HEK293 (cell line): ENCODE data around the gene ADGRG7.
"Not testable (repeated sequence)": the region's sequence is repeated elsewhere in the genome, so short reads cannot be mapped to it uniquely, and the experiment has no call there.

Source experiments
- CTCF ChIA-PET: fragments of 350-600 bp; formaldehyde crosslinking; extraction: SDS; loops from one replicate; lab custom pipeline; 2021; ENCODE audit warnings: antibody characterized with exemption; lab: Yijun Ruan, JAX
- POLR2A ChIA-PET: fragments of 300-600 bp; formaldehyde crosslinking; extraction: SDS; loops from one replicate; lab custom pipeline; 2020; ENCODE audit warnings: antibody characterized with exemption, inconsistent platforms; lab: Yijun Ruan, JAX
- H3K27ac ChIP-seq: fragments of 200-500 bp; sonication (Bioruptor generic); 2 replicates; pipeline ENCODE4 v1.5.1; 2014; ENCODE audit warnings: low read depth, low read length, control low read depth, inconsistent platforms; ENCODE audit errors: extremely low read depth
- H3K36me3 ChIP-seq, 2 experiments: fragments of 200-500 bp in 1 of 2; sonication (Bioruptor generic) in 1 of 2; 1 replicate in 1 of 2; 2 replicates in 1 of 2; pipeline ENCODE4 v1.5.1; 2014 to 2017; ENCODE audit warnings: inconsistent platforms in 2 of 2, low read length in 2 of 2; ENCODE audit not compliant: control insufficient read depth in 2 of 2, insufficient read depth in 1 of 2
- H3K4me1 ChIP-seq: fragments of 200-500 bp; sonication (Bioruptor generic); 2 replicates; pipeline ENCODE4 v1.5.1; 2014; ENCODE audit warnings: mild to moderate bottlenecking, low read length, inconsistent platforms; ENCODE audit not compliant: control insufficient read depth, insufficient read depth
- H3K4me3 ChIP-seq: 2 replicates; pipeline ENCODE4 v1.5.1; 2011; ENCODE audit warnings: low read depth, mild to moderate bottlenecking, control low read depth, low read length, moderate library complexity
- H3K9me3 ChIP-seq: fragments of 200-500 bp; sonication (Bioruptor generic); 2 replicates; pipeline ENCODE4 v1.5.1; 2014; ENCODE audit warnings: low read depth, low read length, inconsistent platforms; ENCODE audit not compliant: control insufficient read depth, insufficient read depth
- CTCF ChIP-seq: fragments of 450-650 bp; formaldehyde crosslinking; IDR thresholded peaks from 2 replicates; pipeline ENCODE4 v1.5.1; 2016; ENCODE audit warnings: missing biosample characterization, missing genetic modification characterization
- EGR2 ChIP-seq: fragments of 450-650 bp; formaldehyde crosslinking; IDR thresholded peaks from 2 replicates; pipeline ENCODE4 v1.5.1; 2016; ENCODE audit warnings: low read depth, missing biosample characterization, missing genetic modification characterization
- GLI2 ChIP-seq: fragments of 450-650 bp; formaldehyde crosslinking; IDR thresholded peaks from 2 replicates; pipeline ENCODE4; 2017; ENCODE audit warnings: missing biosample characterization, missing genetic modification characterization, low read depth, borderline replicate concordance
- GLIS2 ChIP-seq: fragments of 450-650 bp; formaldehyde crosslinking; IDR thresholded peaks from 2 replicates; pipeline ENCODE4 v1.5.1; 2016; ENCODE audit warnings: missing biosample characterization, missing genetic modification characterization
- HOXA7 ChIP-seq: sonication (generic); formaldehyde crosslinking; IDR thresholded peaks from 2 replicates; pipeline ENCODE4 v1.8.1; 2022; ENCODE audit warnings: missing genetic modification reagents, borderline replicate concordance
- MZF1 ChIP-seq: fragments of 450-650 bp; formaldehyde crosslinking; IDR thresholded peaks from 2 replicates; pipeline ENCODE4 v1.5.1; 2017; ENCODE audit warnings: missing biosample characterization, missing genetic modification characterization, borderline replicate concordance
- PRDM1 ChIP-seq: fragments of 450-650 bp; formaldehyde crosslinking; IDR thresholded peaks from 2 replicates; pipeline ENCODE4; 2016; ENCODE audit warnings: missing biosample characterization, missing genetic modification characterization
- TSHZ1 ChIP-seq: fragments of 450-650 bp; formaldehyde crosslinking; IDR thresholded peaks from 2 replicates; pipeline ENCODE4 v1.5.1; 2016; ENCODE audit warnings: missing biosample characterization, missing genetic modification characterization, borderline replicate concordance
- YY1 ChIP-seq: fragments of 450-650 bp; formaldehyde crosslinking; IDR thresholded peaks from 2 replicates; pipeline ENCODE4 v1.5.1; 2018; ENCODE audit warnings: missing biosample characterization, missing genetic modification characterization
- ZBTB21 ChIP-seq: fragments of 450-650 bp; formaldehyde crosslinking; IDR thresholded peaks from 2 replicates; pipeline ENCODE4 v1.5.1; 2017; ENCODE audit warnings: missing biosample characterization, missing genetic modification characterization
- ZBTB7A ChIP-seq: fragments of 450-650 bp; formaldehyde crosslinking; IDR thresholded peaks from 2 replicates; pipeline ENCODE4 v1.5.1; 2016; ENCODE audit warnings: low read depth, missing biosample characterization, missing genetic modification characterization
- ZNF26 ChIP-seq: fragments of 450-650 bp; formaldehyde crosslinking; IDR thresholded peaks from 2 replicates; pipeline ENCODE4 v1.5.1; 2016; ENCODE audit warnings: missing biosample characterization, missing genetic modification characterization
- ZNF266 ChIP-seq: fragments of 450-650 bp; formaldehyde crosslinking; IDR thresholded peaks from 2 replicates; pipeline ENCODE4 v1.5.1; 2016; ENCODE audit warnings: missing biosample characterization, missing genetic modification characterization, low read depth
- ZNF366 ChIP-seq: fragments of 450-650 bp; formaldehyde crosslinking; conservative IDR thresholded peaks from 2 replicates; pipeline ENCODE4 v1.5.1; 2016; ENCODE audit warnings: missing biosample characterization, missing genetic modification characterization
- ZNF433 ChIP-seq: fragments of 450-650 bp; formaldehyde crosslinking; IDR thresholded peaks from 2 replicates; pipeline ENCODE4 v1.5.1; 2016; ENCODE audit warnings: missing biosample characterization, missing genetic modification characterization, low read depth
- ZNF555 ChIP-seq: fragments of 450-650 bp; formaldehyde crosslinking; conservative IDR thresholded peaks from 2 replicates; pipeline ENCODE4 v1.5.1; 2017; ENCODE audit warnings: missing biosample characterization, mild to moderate bottlenecking, missing genetic modification characterization, inconsistent platforms
- ZNF558 ChIP-seq: fragments of 450-650 bp; formaldehyde crosslinking; IDR thresholded peaks from 2 replicates; pipeline ENCODE4 v1.5.1; 2016; ENCODE audit warnings: missing biosample characterization, missing genetic modification characterization
- ZNF571 ChIP-seq: fragments of 450-650 bp; formaldehyde crosslinking; IDR thresholded peaks from 2 replicates; pipeline ENCODE4 v1.5.0; 2017; ENCODE audit warnings: missing biosample characterization, missing genetic modification characterization
- ZNF623 ChIP-seq: fragments of 450-650 bp; formaldehyde crosslinking; IDR thresholded peaks from 2 replicates; pipeline ENCODE4 v1.5.1; 2016; ENCODE audit warnings: missing biosample characterization, missing genetic modification characterization
- ZNF626 ChIP-seq: fragments of 450-650 bp; sonication (Bioruptor Pico); formaldehyde crosslinking; IDR thresholded peaks from 2 replicates; pipeline ENCODE4 v1.5.1; 2018; ENCODE audit warnings: missing biosample characterization, missing genetic modification characterization, inconsistent platforms
- ZNF629 ChIP-seq: fragments of 450-650 bp; formaldehyde crosslinking; IDR thresholded peaks from 2 replicates; pipeline ENCODE4 v1.5.1; 2017; ENCODE audit warnings: missing biosample characterization, missing genetic modification characterization
- ZNF701 ChIP-seq: fragments of 450-650 bp; formaldehyde crosslinking; IDR thresholded peaks from 2 replicates; pipeline ENCODE4 v1.5.1; 2016; ENCODE audit warnings: missing biosample characterization, missing genetic modification characterization
- ZNF704 ChIP-seq: fragments of 450-650 bp; formaldehyde crosslinking; IDR thresholded peaks from 2 replicates; pipeline ENCODE4 v1.5.1; 2016; ENCODE audit warnings: missing biosample characterization, missing genetic modification characterization
- ZNF837 ChIP-seq: fragments of 450-650 bp; formaldehyde crosslinking; IDR thresholded peaks from 2 replicates; pipeline ENCODE4 v1.5.1; 2016; ENCODE audit warnings: missing biosample characterization, missing genetic modification characterization
- ZSCAN30 ChIP-seq: fragments of 450-650 bp; IDR thresholded peaks from 2 replicates; pipeline ENCODE4 v1.5.1; 2018; ENCODE audit warnings: missing biosample characterization, mild to moderate bottlenecking, missing genetic modification characterization, moderate library complexity

The ADGRG7 gene

GRCh38 chr3:100656945-100657344 is 47.5 kb downstream of the ADGRG7 start:
- H3K4me1 ChIP-seq: no peaks in the 10 kb centered on the region
- TF ChIP-seq ZNF704 (tag by site-specific recombination): no peak
- no peak for TF ChIP-seq ZNF433 (tag by site-specific recombination)
- no peak for TF ChIP-seq ZNF837 (tag by site-specific recombination)
- TF ChIP-seq YY1 (tag by site-specific recombination): no peak
- no peak for TF ChIP-seq EGR2 (tag by site-specific recombination)
- no peak for TF ChIP-seq ZNF366 (tag by site-specific recombination)
- no peak for TF ChIP-seq ZSCAN30 (tag by site-specific recombination)
- TF ChIP-seq CTCF: no peak
- no peak for TF ChIP-seq PRDM1 (tag by site-specific recombination)
- no peak for TF ChIP-seq ZNF623
- TF ChIP-seq ZNF558 (tag by site-specific recombination): no peak
- TF ChIP-seq GLIS2 (tag by site-specific recombination): no peak
- TF ChIP-seq ZNF555: no peak
- no peak for TF ChIP-seq HOXA7 (CRISPR knock-in tag)
- TF ChIP-seq TSHZ1 (tag by site-specific recombination): no peak
- H3K4me3 ChIP-seq: no peak overlapping the region
- CTCF ChIA-PET: no interaction called here
- H3K9me3 ChIP-seq: no peaks in the 10 kb centered on the region
- POLR2A ChIA-PET: no interaction called here
- H3K36me3 ChIP-seq: no peaks in the 10 kb centered on the region
- no peak overlapping the region for H3K27ac ChIP-seq

GRCh38 chr3:100661294-100661693 is 51.9 kb downstream of the ADGRG7 start:
- POLR2A ChIA-PET, CTCF ChIA-PET: not testable (repeated sequence)

GRCh38 chr3:100662113-100662823 is 52.9 kb downstream of the ADGRG7 start:
- Histone ChIP-seq H3K36me3 (no peaks in the 10 kb centered on the region), H3K4me3 (no peak overlapping the region), H3K9me3 (no peaks in the 10 kb centered on the region), H3K27ac (no peak overlapping the region), H3K4me1 (no peaks in the 10 kb centered on the region)
- ChIA-PET POLR2A (no interaction called here), CTCF (no interaction called here)
- TF ChIP-seq ZNF701 (tag by site-specific recombination): no peak
- TF ChIP-seq ZNF629: no peak
- no peak for TF ChIP-seq ZBTB21 (tag by site-specific recombination)
- no peak for TF ChIP-seq HOXA7 (CRISPR knock-in tag)
- TF ChIP-seq ZNF626 (tag by site-specific recombination): no peak
- TF ChIP-seq ZNF571: no peak
- no peak for TF ChIP-seq ZNF26
- no peak for TF ChIP-seq GLI2
- TF ChIP-seq MZF1 (tag by site-specific recombination): no peak
- TF ChIP-seq ZSCAN30 (tag by site-specific recombination): no peak
- no peak for TF ChIP-seq ZNF266 (tag by site-specific recombination)
- no peak for TF ChIP-seq ZBTB7A (tag by site-specific recombination)

More at GRCh38 chr3:100661294-100661693, 51.9 kb downstream of the ADGRG7 start:
- not testable (repeated sequence) for H3K4me3 ChIP-seq, H3K27ac ChIP-seq, H3K36me3 ChIP-seq, H3K9me3 ChIP-seq, H3K4me1 ChIP-seq
